T-cell (primary cell): ENCODE measurements around the gene CADM2. TPM values are rescaled to one million over a fixed set of nuclear protein-coding genes. Genes with fewer than 3 reads are reported as not detected.

Experiments used
- ATAC-seq, 4 experiments: fragments of 200-7000 bp in 3 of 4; fragments of 150-1000 bp in 1 of 4; cut with Tn5 transposase; replicated peaks in 1 of 4; 1 replicate in 3 of 4; 2 replicates in 1 of 4; pipeline ENCODE4 v1.10.0; 2021; ENCODE audit warnings: moderate library complexity in 3 of 4, mild to moderate bottlenecking in 2 of 4, moderate number of reproducible peaks in 1 of 4
- CTCF ChIA-PET, 2 donors: fragments of 300-600 bp; sonication (Branson Sonifier 250); formaldehyde crosslinking; loops; one replicate each; lab custom pipeline; 2022; ENCODE audit warnings: antibody characterized with exemption in 2 of 2; lab: Charles Lee
- POLR2A ChIA-PET, 2 donors: fragments of 300-600 bp; sonication (Branson Sonifier 250); formaldehyde crosslinking; loops; one replicate each; lab custom pipeline; 2022; ENCODE audit warnings: antibody characterized with exemption in 2 of 2; lab: Charles Lee
- DNase-seq, 35 experiments: peaks; one replicate each; pipeline versions ENCODE4 v3.0.0 to v3.0.0-alpha.2; 2013 to 2023
- H3K27ac ChIP-seq: one replicate; pipeline ENCODE4 v1.5.1; 2013; ENCODE audit warnings: low read length
- H3K27me3 ChIP-seq, 2 experiments: replicated peaks in 1 of 2; 1 replicate in 1 of 2; 2 replicates in 1 of 2; pipeline versions ENCODE4 v1.6.1 to v1.7.0; 2013; ENCODE audit warnings: low read length in 1 of 2, mixed read lengths in 1 of 2; ENCODE audit not compliant: control insufficient read depth in 2 of 2, insufficient read depth in 2 of 2; ENCODE audit errors: extremely low read depth in 1 of 2
- H3K36me3 ChIP-seq, 2 donors: 1 replicate in 1 of 2; 2 replicates in 1 of 2; pipeline versions ENCODE4 v1.6.1 to v1.7.0; 2013; ENCODE audit warnings: low read length in 1 of 2; ENCODE audit not compliant: control insufficient read depth in 2 of 2, insufficient read depth in 1 of 2; ENCODE audit errors: extremely low read depth in 1 of 2
- H3K4me1 ChIP-seq, 2 experiments: 1 replicate in 1 of 2; 2 replicates in 1 of 2; pipeline versions ENCODE4 v1.6.1 to v1.7.0; 2013; ENCODE audit warnings: low read length in 2 of 2, mixed read lengths in 1 of 2; ENCODE audit not compliant: insufficient read depth in 2 of 2, control insufficient read depth in 1 of 2; ENCODE audit errors: extremely low read depth in 1 of 2
- H3K4me3 ChIP-seq, 2 donors: 1 replicate in 1 of 2; 2 replicates in 1 of 2; pipeline versions ENCODE4 v1.5.1 to v1.7.0; 2013; ENCODE audit warnings: mild to moderate bottlenecking in 2 of 2, low read length in 1 of 2, moderate library complexity in 1 of 2; ENCODE audit not compliant: control insufficient read depth in 1 of 2; ENCODE audit errors: extremely low read depth in 1 of 2
- H3K9me3 ChIP-seq: 2 replicates; pipeline ENCODE4 v1.7.0; 2013
- H3K27ac Mint-ChIP-seq, 2 donors: one replicate each; pipeline ENCODE4 v1.8.0; 2020 to 2021; ENCODE audit warnings: mild to moderate bottlenecking in 2 of 2, mixed read lengths in 2 of 2
- H3K27me3 Mint-ChIP-seq, 2 donors: one replicate each; pipeline ENCODE4 v1.8.0; 2021 to 2022; ENCODE audit warnings: mixed read lengths in 2 of 2
- H3K36me3 Mint-ChIP-seq: one replicate; pipeline ENCODE4 v1.8.0; 2021; ENCODE audit warnings: mixed read lengths
- H3K4me1 Mint-ChIP-seq, 3 donors: one replicate each; pipeline ENCODE4 v1.8.0; 2020 to 2022; ENCODE audit warnings: mixed read lengths in 3 of 3, mild to moderate bottlenecking in 1 of 3
- H3K4me3 Mint-ChIP-seq, 3 donors: one replicate each; pipeline ENCODE4 v1.8.0; 2020 to 2022; ENCODE audit warnings: mild to moderate bottlenecking in 3 of 3, mixed read lengths in 3 of 3, moderate library complexity in 3 of 3
- H3K9me3 Mint-ChIP-seq, 3 donors: one replicate each; pipeline ENCODE4 v1.8.0; 2020 to 2022; ENCODE audit warnings: mixed read lengths in 3 of 3
- WGBS: methylation state at CpG from one replicate; pipeline ENCODE4 v1.1.5; 2013; ENCODE audit warnings: missing lambda C conversion rate; ENCODE audit not compliant: insufficient coverage; 5-methylcytosine and 5-hydroxymethylcytosine counted together
- total RNA-seq, 35 experiments: library from RNA in 6 of 35; stranded (reverse) in 6 of 35; fragments of 120-200 nt in 1 of 35; gene quantifications; one replicate each; pipeline versions ENCODE4 v1.2.1 to v1.2.4 and lab custom pipeline; 2013 to 2026

CADM2 gene
- total RNA-seq, 5 donors from 2014 or later (not counting 1 experiment from before 2014, with no cell fraction given) = 0.23 to 0.25 TPM; not detected in 3

GRCh38 chr3:85790445-85791030, 831.7 kb downstream of the CADM2 start:
- POLR2A ChIA-PET = no interaction called here
- H3K4me3 ChIP-seq = no peak overlapping the region
- no peaks in the 10 kb centered on the region for H3K9me3 ChIP-seq
- Mint-ChIP-seq H3K27me3 (no peaks in the 10 kb centered on the region), H3K36me3 (no peaks in the 10 kb centered on the region), H3K4me3 (no peak overlapping the region), H3K4me1 (no peaks in the 10 kb centered on the region), H3K27ac (no peak overlapping the region), H3K9me3 (peaks cover 10 to 15% (median 12%) of the 10 kb centered on the region in 3 donors)
- no peaks in the 10 kb centered on the region for H3K4me1 ChIP-seq
- no peaks in the 10 kb centered on the region for H3K27me3 ChIP-seq
- ATAC-seq (no peak), DNase-seq (no peak)
- H3K27ac ChIP-seq = no peak overlapping the region
- WGBS = 94% methylated on average over 5 of the region's 5 CpGs
- H3K36me3 ChIP-seq = no peaks in the 10 kb centered on the region
- CTCF ChIA-PET = no interaction called here

GRCh38 chr3:85796140-85796539, 837.4 kb downstream of the CADM2 start:
- no peak for ATAC-seq
- POLR2A ChIA-PET = no interaction called here
- no peak overlapping the region for H3K4me3 Mint-ChIP-seq

GRCh38 chr3:85800676-85801075, 841.9 kb downstream of the CADM2 start:
- no peak for ATAC-seq
- Histone ChIP-seq H3K4me3 (no peak overlapping the region), H3K4me1 (no peaks in the 10 kb centered on the region), H3K27me3 (no peaks in the 10 kb centered on the region), H3K9me3 (no peaks in the 10 kb centered on the region), H3K36me3 (no peaks in the 10 kb centered on the region), H3K27ac (no peak overlapping the region)
- H3K4me3 Mint-ChIP-seq = no peak overlapping the region
- H3K27ac Mint-ChIP-seq = no peak overlapping the region
- POLR2A ChIA-PET = no interaction called here
- peaks cover 3 to 17% (median 6%) of the 10 kb centered on the region in 3 donors for H3K9me3 Mint-ChIP-seq
- H3K36me3 Mint-ChIP-seq = no peaks in the 10 kb centered on the region
- DNase-seq = no peak
- H3K27me3 Mint-ChIP-seq = no peaks in the 10 kb centered on the region
- WGBS = 80% methylated on average over 1 of the region's 3 CpGs
- no peaks in the 10 kb centered on the region for H3K4me1 Mint-ChIP-seq
- CTCF ChIA-PET = no interaction called here

More at GRCh38 chr3:85796140-85796539, 837.4 kb downstream of the CADM2 start:
- WGBS = no CpG with 5 or more reads among the region's 4 CpGs
- Histone ChIP-seq H3K4me1 (no peaks in the 10 kb centered on the region), H3K27me3 (no peaks in the 10 kb centered on the region), H3K4me3 (no peak overlapping the region), H3K27ac (no peak overlapping the region), H3K36me3 (no peaks in the 10 kb centered on the region), H3K9me3 (no peaks in the 10 kb centered on the region)
- no peak for DNase-seq
- Mint-ChIP-seq H3K4me1 (no peaks in the 10 kb centered on the region), H3K36me3 (no peaks in the 10 kb centered on the region), H3K27me3 (no peaks in the 10 kb centered on the region), H3K9me3 (peaks cover 10 to 24% (median 18%) of the 10 kb centered on the region in 3 donors), H3K27ac (no peak overlapping the region)
- CTCF ChIA-PET = no interaction called here

- CTCF ChIA-PET = no interaction called here
These were observed 843.2 kb downstream of the CADM2 start for GRCh38 chr3:85801955-85802354.

GRCh38 chr3:85808755-85809154, 850.0 kb downstream of the CADM2 start:
- CTCF ChIA-PET = no interaction called here

More at GRCh38 chr3:85801955-85802354, 843.2 kb downstream of the CADM2 start:
- H3K27ac ChIP-seq = no peak overlapping the region
- DNase-seq (no peak), ATAC-seq (no peak)
- Mint-ChIP-seq H3K36me3 (no peaks in the 10 kb centered on the region), H3K4me1 (no peaks in the 10 kb centered on the region), H3K27me3 (no peaks in the 10 kb centered on the region), H3K9me3 (peaks cover 3 to 20% (median 6%) of the 10 kb centered on the region in 3 donors), H3K27ac (no peak overlapping the region), H3K4me3 (no peak overlapping the region)
- H3K36me3 ChIP-seq = no peaks in the 10 kb centered on the region
- H3K4me1 ChIP-seq = no peaks in the 10 kb centered on the region
- no peak overlapping the region for H3K4me3 ChIP-seq
- POLR2A ChIA-PET = no interaction called here
- H3K27me3 ChIP-seq = no peaks in the 10 kb centered on the region
- WGBS = no CpG with 5 or more reads among the region's 3 CpGs
- H3K9me3 ChIP-seq = no peaks in the 10 kb centered on the region

GRCh38 chr3:85821130-85821756, 862.5 kb downstream of the CADM2 start:
- H3K4me1 ChIP-seq = no peaks in the 10 kb centered on the region
- Mint-ChIP-seq H3K27ac (no peak overlapping the region), H3K27me3 (no peaks in the 10 kb centered on the region), H3K9me3 (peaks cover 5 to 23% (median 10%) of the 10 kb centered on the region in 3 donors), H3K4me3 (no peak overlapping the region), H3K36me3 (no peaks in the 10 kb centered on the region), H3K4me1 (no peaks in the 10 kb centered on the region)
- H3K36me3 ChIP-seq = no peaks in the 10 kb centered on the region
- ChIA-PET POLR2A (no interaction called here), CTCF (no interaction called here)
- WGBS = no CpG with 5 or more reads among the region's 1 CpG
- no peak overlapping the region for H3K4me3 ChIP-seq
- no peak for DNase-seq
- no peak for ATAC-seq
- H3K27ac ChIP-seq = no peak overlapping the region
- no peaks in the 10 kb centered on the region for H3K9me3 ChIP-seq
- H3K27me3 ChIP-seq = no peaks in the 10 kb centered on the region

More at GRCh38 chr3:85808755-85809154, 850.0 kb downstream of the CADM2 start:
- Mint-ChIP-seq H3K36me3 (no peaks in the 10 kb centered on the region), H3K27me3 (no peaks in the 10 kb centered on the region), H3K27ac (no peak overlapping the region), H3K4me1 (no peaks in the 10 kb centered on the region), H3K4me3 (no peak overlapping the region), H3K9me3 (peaks cover 3 to 14% (median 8%) of the 10 kb centered on the region in 3 donors)
- Histone ChIP-seq H3K27ac (no peak overlapping the region), H3K27me3 (no peaks in the 10 kb centered on the region), H3K9me3 (no peaks in the 10 kb centered on the region), H3K4me3 (no peak overlapping the region), H3K4me1 (no peaks in the 10 kb centered on the region), H3K36me3 (no peaks in the 10 kb centered on the region)
- no CpG with 5 or more reads among the region's 1 CpG for WGBS
- ATAC-seq = no peak
- no peak for DNase-seq
- POLR2A ChIA-PET = no interaction called here
